Urinary bladder (tissue), 4 donors: Measurements from ENCODE around the gene SOS2. TPM values are rescaled to one million over a fixed set of nuclear protein-coding genes. Genes with fewer than 3 reads are reported as not detected.
"Not testable (repeated sequence)": the region's sequence is repeated elsewhere in the genome, so short reads cannot be mapped to it uniquely, and the experiment has no call there.

Experiments used
- DNase-seq: peaks from one replicate; pipeline ENCODE4 v3.0.0-alpha.2; 2015; ENCODE audit errors: extremely low spot score
- H3K27ac ChIP-seq: one replicate; pipeline ENCODE4 v1.5.1; 2013; ENCODE audit warnings: low read depth, mild to moderate bottlenecking, moderate library complexity
- H3K36me3 ChIP-seq: one replicate; pipeline ENCODE4 v1.6.1; 2013; ENCODE audit warnings: mild to moderate bottlenecking, moderate library complexity; ENCODE audit not compliant: insufficient read depth
- H3K4me1 ChIP-seq: one replicate; pipeline ENCODE4 v1.6.1; 2013; ENCODE audit warnings: mild to moderate bottlenecking, moderate library complexity; ENCODE audit not compliant: insufficient read depth
- H3K4me3 ChIP-seq: one replicate; pipeline ENCODE4 v1.5.1; 2013; ENCODE audit warnings: low read depth, low read length
- WGBS: extraction: QIAGEN DNeasy Blood & Tissue Kit; methylation state at CpG from one replicate; pipeline ENCODE4 v1.1.7; 2013; 5-methylcytosine and 5-hydroxymethylcytosine counted together
- polyA plus RNA-seq: library from polyadenylated mRNA; stranded (reverse); fragments of 200-250 nt; gene quantifications from one replicate; pipeline ENCODE4 v1.2.3, GENCODE V29; 2013
- small RNA-seq: library from RNA; depleted of rRNA; stranded (forward); fragments of <200 nt; gene quantifications from one replicate; pipeline ENCODE3, GENCODE V24; 2014
- total RNA-seq: library from RNA; depleted of rRNA; stranded (reverse); fragments of >200 nt; gene quantifications from one replicate; pipeline ENCODE4 v1.2.3, GENCODE V29; 2014
- donor health status: healthy with polysubstance abuse.
- donor health status: healthy.

The SOS2 gene
- total and polyA plus RNA-seq, 2 donors: 17.5 to 87.9 TPM

DNA sequence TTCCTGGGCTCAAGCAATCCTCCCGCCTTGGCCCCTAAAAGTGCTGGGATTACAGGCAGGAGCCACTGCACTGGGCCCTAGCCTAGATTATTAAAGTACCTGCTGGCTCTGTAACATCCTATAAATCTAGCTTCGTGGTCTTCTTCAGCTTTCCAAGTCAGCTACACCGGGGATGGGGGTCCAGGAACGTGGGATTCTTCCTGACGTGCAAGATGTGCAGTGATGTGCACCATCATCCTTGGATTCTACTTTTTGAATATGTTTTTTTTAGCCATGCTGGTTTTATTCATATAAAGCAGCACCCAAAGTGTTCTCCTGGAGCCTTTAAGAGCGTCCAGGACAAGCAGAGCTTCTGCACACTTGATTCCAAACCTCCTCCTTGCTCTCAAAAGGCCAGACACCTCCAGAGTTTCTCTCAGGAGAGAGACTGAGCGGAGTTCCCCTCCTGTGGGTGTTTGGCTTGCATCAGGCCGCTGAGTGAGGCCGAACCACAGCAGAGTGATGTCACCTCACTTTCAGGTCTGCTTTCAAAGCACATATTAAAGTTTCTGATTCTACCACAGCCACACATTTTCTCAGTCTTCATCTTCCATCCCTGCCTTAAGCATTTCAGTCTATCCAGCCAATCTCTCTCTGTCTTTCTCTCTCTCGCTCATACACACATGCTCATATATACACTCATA is 148.5 kb downstream of the SOS2 start:
- Histone ChIP-seq H3K36me3 (no peaks in the 10 kb centered on the region), H3K4me1 (no peaks in the 10 kb centered on the region), H3K4me3 (no peak overlapping the region), H3K27ac (no peak overlapping the region)
- DNase-seq: no peak
- WGBS: 85% methylated on average over 10 of the region's 10 CpGs

GRCh38 chr14:50082308-50082742 is 149.1 kb downstream of the SOS2 start:
- no peak overlapping the region for H3K4me3 ChIP-seq
- no peak for DNase-seq
- H3K36me3 ChIP-seq: no peaks in the 10 kb centered on the region
- no peaks in the 10 kb centered on the region for H3K4me1 ChIP-seq
- WGBS: 74% methylated on average over 8 of the region's 8 CpGs
- H3K27ac ChIP-seq: no peak overlapping the region

- not testable (repeated sequence) for H3K36me3 ChIP-seq, DNase-seq, H3K4me3 ChIP-seq, H3K27ac ChIP-seq, H3K4me1 ChIP-seq
- 88% methylated on average over 1 of the region's 1 CpG for WGBS
Measured at GRCh38 chr14:50079103-50079502, 152.3 kb downstream of the SOS2 start.

- not testable (repeated sequence) for DNase-seq, H3K4me3 ChIP-seq, H3K36me3 ChIP-seq, H3K4me1 ChIP-seq, H3K27ac ChIP-seq
- WGBS: 96% methylated on average over 27 of the region's 32 CpGs
Measured at GRCh38 chr14:50073663-50074062, 157.7 kb downstream of the SOS2 start.

GRCh38 chr14:50072395-50072794 is 159.0 kb downstream of the SOS2 start:
- Histone ChIP-seq H3K4me1 (no peaks in the 10 kb centered on the region), H3K36me3 (no peaks in the 10 kb centered on the region), H3K27ac (no peak overlapping the region), H3K4me3 (no peak overlapping the region)
- WGBS: 90% methylated on average over 1 of the region's 1 CpG
- no peak for DNase-seq

DNA sequence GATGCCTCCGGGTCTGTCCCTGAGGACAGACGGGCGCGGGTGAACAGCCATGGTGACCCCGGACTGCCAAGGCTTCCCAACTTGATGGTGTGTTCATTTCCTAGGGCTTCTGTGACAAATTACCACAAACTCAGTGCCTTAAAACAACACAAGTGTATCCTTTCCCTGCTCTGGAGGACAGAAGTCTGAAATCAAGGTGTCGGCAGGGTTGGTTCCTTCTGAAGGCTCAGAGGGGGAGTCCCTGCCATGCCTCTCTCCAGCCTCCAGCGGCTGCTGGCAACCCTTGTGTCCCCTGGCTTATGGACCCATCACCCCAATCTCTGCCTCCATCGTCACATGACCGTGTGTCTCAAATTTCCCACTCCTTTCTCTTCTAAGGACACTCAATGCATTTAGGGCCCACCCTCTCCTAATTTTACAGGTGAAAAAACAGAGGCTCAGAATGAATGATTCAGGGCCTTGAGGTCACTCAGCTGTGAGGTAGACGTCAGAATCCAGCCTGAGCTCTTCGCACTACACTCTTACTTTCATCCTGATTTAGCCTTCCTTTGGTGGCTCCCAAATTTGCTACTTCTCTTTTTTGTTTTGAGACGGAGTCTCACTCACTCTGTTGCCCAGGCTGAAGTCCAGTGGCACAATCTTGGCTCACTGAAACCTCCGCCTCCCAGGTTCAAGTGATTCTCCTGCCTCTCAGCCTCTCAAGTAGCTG is 160.4 kb downstream of the SOS2 start:
- no peaks in the 10 kb centered on the region for H3K4me1 ChIP-seq
- no peak overlapping the region for H3K27ac ChIP-seq
- no peak overlapping the region for H3K4me3 ChIP-seq
- DNase-seq: no peak
- WGBS: 80% methylated on average over 13 of the region's 13 CpGs
- no peaks in the 10 kb centered on the region for H3K36me3 ChIP-seq

DNA sequence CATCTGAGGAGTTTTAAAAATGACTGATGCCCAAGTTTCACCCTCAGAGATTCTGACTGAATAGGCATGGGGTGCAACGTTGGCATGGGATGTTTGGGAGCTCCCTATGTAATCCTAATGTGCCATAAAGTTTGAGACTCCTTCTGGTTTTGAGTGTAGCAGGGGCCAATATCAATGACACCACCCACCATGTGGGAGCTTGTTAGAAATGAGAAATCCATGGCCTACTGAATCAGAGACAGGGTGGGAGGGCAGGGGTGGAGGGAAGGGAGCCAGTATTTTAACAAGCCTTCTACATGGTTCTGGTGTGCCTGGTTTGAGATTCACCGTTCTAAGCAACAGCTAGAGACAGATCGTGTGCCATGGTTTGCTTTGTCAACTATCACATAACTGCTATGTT is 161.1 kb downstream of the SOS2 start:
- Histone ChIP-seq H3K4me3 (no peak overlapping the region), H3K4me1 (no peaks in the 10 kb centered on the region), H3K36me3 (no peaks in the 10 kb centered on the region), H3K27ac (no peak overlapping the region)
- 81% methylated on average over 3 of the region's 3 CpGs for WGBS
- no peak for DNase-seq

DNA sequence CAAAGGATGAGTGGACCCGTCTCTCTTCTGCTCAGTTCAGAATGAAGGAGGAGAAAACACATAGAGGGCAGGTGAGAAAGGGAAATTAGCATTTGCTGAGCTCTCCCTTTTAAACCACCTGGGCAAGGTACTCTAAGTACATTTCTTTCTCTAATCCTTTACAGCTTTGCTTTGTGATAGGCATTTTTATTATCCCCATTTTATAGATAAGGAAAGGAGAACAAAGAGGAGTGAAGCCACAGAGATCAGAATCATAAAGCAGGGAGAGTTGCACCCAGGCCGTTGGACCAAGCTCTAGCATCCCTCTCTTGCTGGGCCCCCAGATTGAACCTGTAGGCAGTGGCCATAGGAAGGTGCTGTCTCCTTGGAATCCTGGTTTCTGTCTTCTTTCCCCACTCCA is 162.1 kb downstream of the SOS2 start:
- Histone ChIP-seq H3K36me3 (no peaks in the 10 kb centered on the region), H3K27ac (no peak overlapping the region), H3K4me1 (no peaks in the 10 kb centered on the region), H3K4me3 (no peak overlapping the region)
- WGBS: 54% methylated on average over 2 of the region's 2 CpGs
- no peak for DNase-seq

GRCh38 chr14:50068496-50068895 is 162.9 kb downstream of the SOS2 start:
- DNase-seq: no peak
- H3K36me3 ChIP-seq: no peaks in the 10 kb centered on the region
- no peaks in the 10 kb centered on the region for H3K4me1 ChIP-seq
- WGBS: 95% methylated on average over 7 of the region's 7 CpGs
- H3K27ac ChIP-seq: no peak overlapping the region
- H3K4me3 ChIP-seq: no peak overlapping the region

DNA sequence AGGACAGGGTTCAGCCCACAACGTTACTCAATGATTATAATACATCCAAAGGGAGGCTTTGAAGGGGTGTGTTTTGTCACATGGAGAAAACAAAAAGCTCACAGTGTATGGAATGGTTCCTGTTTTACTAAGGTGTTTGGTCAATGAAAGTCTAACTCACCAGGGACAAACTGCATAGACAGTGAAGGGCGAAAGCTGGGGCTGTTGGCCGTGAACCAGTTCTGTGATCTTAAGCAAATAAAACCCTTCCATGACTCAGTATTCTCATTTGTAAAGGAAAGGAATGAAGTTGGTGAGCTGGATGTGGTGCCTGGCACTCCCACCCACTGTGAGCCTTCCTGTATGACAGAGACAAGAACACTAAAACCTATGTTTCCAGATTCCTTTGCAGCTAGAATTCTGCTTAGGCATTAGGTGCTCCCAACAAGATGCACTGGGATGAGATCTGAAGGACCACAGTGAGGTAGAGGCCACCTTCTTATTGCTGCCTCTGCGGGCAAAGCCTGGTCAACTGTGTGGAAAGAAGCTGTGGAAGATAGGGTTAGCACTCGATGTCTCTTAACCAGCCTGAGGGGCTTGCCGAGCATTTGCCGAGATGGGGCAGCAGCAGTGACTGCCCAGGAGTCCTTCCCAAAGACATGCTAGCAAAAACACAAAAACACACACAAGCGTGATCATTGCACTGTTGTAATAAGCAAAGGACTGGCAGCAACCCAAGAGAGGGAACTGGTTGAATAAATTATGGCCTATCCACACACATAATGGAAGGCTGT is 163.5 kb downstream of the SOS2 start:
- no peak overlapping the region for H3K4me3 ChIP-seq
- no peak overlapping the region for H3K27ac ChIP-seq
- 88% methylated on average over 8 of the region's 8 CpGs for WGBS
- DNase-seq: no peak
- no peaks in the 10 kb centered on the region for H3K4me1 ChIP-seq
- no peaks in the 10 kb centered on the region for H3K36me3 ChIP-seq

Small RNA genes lying within 50 kb of the gene (small RNA-seq; reads per million reads assigned to genes)
- gene RF00019: not detected

Other genes starting within 250 kb of the SOS2 start
- 9.6 TPM for gene VCPKMT, start 115.0 kb downstream of the SOS2 start, total RNA-seq
- 7.8 TPM for gene VCPKMT, start 115.0 kb downstream of the SOS2 start, polyA plus RNA-seq
- gene L2HGDH, start 80.7 kb upstream of the SOS2 start, total RNA-seq: 6.7 TPM
- gene L2HGDH, start 80.7 kb upstream of the SOS2 start, polyA plus RNA-seq: 4.3 TPM
- gene DMAC2L, start 80.7 kb upstream of the SOS2 start, total RNA-seq: 11.4 TPM
- gene DMAC2L, start 80.7 kb upstream of the SOS2 start, polyA plus RNA-seq: 15.7 TPM
- gene CDKL1, start 165.3 kb upstream of the SOS2 start, total RNA-seq: 30.7 TPM
- gene CDKL1, start 165.3 kb upstream of the SOS2 start, polyA plus RNA-seq: 13.4 TPM